ENCODE measurements around the gene SNAI3.

Gene SNAI3

DNA sequence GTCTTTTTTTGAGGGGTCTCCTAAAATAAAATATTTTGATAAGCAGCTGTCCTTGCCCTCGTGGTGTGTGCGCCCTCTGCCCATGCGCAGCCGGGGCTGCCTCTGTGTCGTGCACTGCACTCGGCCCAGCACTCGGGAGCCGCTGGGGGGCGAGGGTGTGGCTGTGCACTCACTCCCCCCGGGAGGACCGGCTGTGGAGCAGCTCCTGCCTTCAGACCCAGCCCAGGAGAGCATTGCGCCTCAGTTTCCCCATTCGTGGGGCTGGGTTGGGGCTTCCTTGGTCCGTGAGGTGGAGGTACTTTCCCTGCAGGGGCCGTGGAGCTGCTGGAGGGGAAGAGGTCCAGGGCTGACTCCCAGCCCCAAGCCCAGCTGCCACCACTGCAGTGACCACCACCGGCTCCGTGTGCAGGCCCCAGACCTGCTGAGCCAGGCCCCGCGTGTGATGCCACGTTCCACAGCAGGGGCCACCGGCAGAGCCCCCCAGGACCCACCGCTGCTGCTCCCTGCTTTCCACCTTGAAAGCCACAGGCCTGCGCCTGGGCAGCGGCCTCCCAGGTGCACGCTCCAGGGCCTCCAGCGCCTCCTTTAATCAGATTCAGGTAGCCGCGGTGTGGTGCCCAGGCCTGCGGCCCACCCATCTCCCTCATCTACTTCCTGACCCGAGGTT is 54.3 kb downstream of the SNAI3 start:
- no peak for DNase-seq

GRCh38 chr16:88631384-88631783 is 54.9 kb downstream of the SNAI3 start:
- no peak for DNase-seq

DNA sequence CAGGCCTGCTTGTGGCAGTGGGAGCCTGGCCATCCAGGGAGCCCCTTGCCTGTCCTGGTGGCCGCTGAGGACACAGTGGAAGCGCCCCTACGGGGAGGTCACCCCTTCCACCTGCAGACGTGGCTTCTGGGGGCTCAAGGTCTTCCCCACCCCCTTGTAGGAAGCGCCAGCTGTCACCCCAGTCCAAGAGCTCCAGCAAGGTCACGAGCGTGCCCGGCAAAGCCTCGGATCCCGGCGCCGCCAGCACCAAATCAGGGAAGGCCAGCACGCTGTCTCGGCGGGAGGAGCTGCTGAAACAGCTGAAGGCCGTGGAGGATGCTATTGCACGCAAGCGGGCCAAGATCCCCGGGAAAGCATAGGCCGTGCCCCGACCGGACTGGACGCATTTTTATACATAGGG is 55.4 kb downstream of the SNAI3 start:
- DNase-seq = no peak

GRCh38 chr16:88630433-88630832 is 55.9 kb downstream of the SNAI3 start:
- no peak for DNase-seq

DNA sequence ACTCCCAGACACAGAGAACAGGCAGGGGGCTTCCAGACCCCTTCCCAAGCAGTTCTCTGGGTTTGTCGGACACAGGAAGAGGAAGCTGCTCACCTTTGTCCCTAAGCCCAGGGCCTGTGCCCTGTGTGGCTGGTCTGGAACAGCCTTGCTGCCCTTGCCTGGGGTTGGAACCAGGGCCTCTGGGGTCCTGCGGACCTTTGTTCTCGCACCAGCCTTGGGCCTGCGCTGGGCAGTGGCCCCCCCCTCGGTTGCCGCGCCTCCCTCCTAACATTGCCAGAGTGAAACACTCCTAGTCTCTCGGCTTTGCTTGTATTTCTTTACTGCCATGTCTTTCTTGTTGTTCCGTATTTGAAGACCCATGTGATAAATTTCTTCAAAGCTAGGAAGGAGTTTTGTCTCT is 56.5 kb downstream of the SNAI3 start:
- no peak for DNase-seq

DNA sequence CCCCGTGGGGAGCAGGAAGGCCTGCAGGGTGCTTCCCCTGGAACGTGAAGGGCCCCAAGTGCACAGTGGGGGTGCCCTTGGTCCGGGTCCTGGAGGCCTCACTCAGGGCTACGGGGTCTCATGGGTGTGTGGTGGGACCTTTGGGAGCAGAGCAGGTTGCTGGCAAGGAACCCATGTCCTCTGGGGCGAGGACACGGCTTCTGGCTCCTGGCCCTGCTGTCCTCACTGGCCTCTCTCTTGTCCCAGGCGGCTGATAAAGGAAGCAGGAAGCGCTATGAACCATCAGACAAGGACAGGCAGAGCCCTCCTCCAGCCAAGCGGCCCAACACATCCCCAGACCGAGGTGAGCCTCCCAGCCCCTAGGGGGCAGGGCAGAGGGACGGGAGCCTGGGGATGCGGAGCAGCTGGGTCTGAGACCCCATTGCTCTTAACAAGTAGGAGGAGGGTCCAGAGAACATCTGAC is 57.8 kb downstream of the SNAI3 start:
- peak in 2 of 4 experiments; percentile 23 to 49 for DNase-seq
